ENCODE data around the gene SP1. TPM values are rescaled to one million over a fixed set of nuclear protein-coding genes. Genes with fewer than 3 reads are reported as not detected.
"Not testable (repeated sequence)": the region's sequence is repeated elsewhere in the genome, so short reads cannot be mapped to it uniquely, and the experiment has no call there.

SP1 gene
- 10 to 100 TPM; 54.0 to 85.7 (median 72.2) TPM for total RNA-seq

DNA sequence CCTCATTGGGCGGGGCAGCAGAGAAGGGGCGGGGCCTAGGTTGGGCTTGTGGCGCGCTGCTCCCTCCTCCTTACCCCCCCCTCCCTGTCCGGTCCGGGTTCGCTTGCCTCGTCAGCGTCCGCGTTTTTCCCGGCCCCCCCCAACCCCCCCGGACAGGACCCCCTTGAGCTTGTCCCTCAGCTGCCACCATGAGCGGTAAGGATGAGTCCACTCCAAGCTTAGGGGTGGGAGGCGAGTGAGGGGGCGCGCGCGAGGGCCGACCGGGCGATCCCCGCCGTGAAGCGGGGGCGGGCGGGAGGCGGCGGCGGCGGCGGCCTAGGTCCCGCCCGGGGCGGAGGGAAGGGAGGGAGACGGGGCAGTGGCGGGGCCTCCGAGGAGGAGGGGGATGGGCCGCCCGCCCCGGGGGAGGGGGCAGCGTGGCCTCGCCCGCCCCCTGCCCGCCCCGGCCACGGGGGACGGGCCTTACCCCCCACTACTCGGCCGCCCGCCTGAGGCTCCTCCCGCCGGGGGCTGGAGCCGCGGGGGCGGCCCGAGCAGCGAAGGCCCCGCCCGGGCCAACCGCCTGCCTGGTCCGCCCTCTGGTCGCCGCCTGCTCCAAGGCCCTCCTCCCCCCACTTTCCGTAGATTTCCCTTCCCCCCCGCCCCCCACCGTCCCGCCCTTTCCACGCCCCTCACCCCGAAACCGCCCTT lies at the start of gene SP1:
Gene SP1, plus strand, starts transcription at position 73 of the 690 bp plus-strand sequence. Its CDS starts 116 bp downstream, at position 189.
- H3K4me1 ChIP-seq, result peaks cover 44 to 52% (median 50%) of the 10 kb centered on the region in 4 donors

DNA sequence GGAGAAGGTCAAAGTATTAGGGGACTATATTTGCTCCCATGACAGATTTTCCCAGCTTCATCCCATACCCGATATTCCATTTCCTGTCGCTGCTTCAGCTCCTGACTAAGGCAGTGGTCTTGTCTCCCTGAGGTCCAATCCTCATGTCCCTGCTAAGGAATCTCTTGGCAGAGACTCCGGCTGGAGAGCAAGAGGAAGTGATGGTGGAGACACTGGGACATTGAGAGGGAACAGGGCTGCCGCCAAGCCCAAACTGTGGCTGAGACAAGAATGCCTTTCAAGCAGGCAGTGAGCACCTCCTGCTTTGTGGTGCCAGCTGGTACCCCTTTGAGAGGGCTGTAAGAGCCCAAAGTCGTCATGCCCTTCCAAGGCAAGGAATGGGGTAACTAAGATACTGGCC lies 49.3 kb upstream of the SP1 start:
- Histone ChIP-seq H3K27ac (replicated peaks in 1 of 4) (no peak overlapping the region), H3K4me3 (no peak overlapping the region), H3K27me3 (peaks cover 0 to 55% (median 3%) of the 10 kb centered on the region in 4 donors), H3K9me3 (no peaks in the 10 kb centered on the region), H3K4me1 (peaks cover 4 to 7% (median 6%) of the 10 kb centered on the region in 4 donors), H3K36me3 (no peaks in the 10 kb centered on the region)
- WGBS, result 61% methylated on average over 2 of the region's 5 CpGs
- no peak for DNase-seq (ENCODE audit: extremely low spot score)
- TF ChIP-seq EP300 (IDR thresholded peaks at IDR 0.05) (no peak), POLR2AphosphoS5 (IDR thresholded peaks at IDR 0.05) (no peak), POLR2A (IDR thresholded peaks at IDR 0.05; ENCODE audit: low read depth) (no peak)
- TF ChIP-seq, protein P1, sequence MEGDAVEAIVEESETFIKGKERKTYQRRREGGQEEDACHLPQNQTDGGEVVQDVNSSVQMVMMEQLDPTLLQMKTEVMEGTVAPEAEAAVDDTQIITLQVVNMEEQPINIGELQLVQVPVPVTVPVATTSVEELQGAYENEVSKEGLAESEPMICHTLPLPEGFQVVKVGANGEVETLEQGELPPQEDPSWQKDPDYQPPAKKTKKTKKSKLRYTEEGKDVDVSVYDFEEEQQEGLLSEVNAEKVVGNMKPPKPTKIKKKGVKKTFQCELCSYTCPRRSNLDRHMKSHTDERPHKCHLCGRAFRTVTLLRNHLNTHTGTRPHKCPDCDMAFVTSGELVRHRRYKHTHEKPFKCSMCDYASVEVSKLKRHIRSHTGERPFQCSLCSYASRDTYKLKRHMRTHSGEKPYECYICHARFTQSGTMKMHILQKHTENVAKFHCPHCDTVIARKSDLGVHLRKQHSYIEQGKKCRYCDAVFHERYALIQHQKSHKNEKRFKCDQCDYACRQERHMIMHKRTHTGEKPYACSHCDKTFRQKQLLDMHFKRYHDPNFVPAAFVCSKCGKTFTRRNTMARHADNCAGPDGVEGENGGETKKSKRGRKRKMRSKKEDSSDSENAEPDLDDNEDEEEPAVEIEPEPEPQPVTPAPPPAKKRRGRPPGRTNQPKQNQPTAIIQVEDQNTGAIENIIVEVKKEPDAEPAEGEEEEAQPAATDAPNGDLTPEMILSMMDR (IDR thresholded peaks at IDR 0.05), result no peak
- intact Hi-C loops (cut with DNase I), result no loop called here

More for the DNA sequence above, at the start of gene SP1:
- intact Hi-C loops (cut with DNase I), result no loop called here
- Histone ChIP-seq H3K27ac (replicated peaks in 1 of 4) (peak within 1 kb of the TSS; percentile 98 to 100 (median 100)), H3K4me3 (peak within 1 kb of the TSS; percentile 79 to 93 (median 86)), H3K36me3 (peaks cover 20 to 42% (median 38%) of the 10 kb centered on the region in 4 donors), H3K27me3 (no peaks in the 10 kb centered on the region), H3K9me3 (no peaks in the 10 kb centered on the region)
- under 1% methylated on average over 25 of the region's 71 CpGs for WGBS
- TF ChIP-seq, protein P1 (IDR thresholded peaks at IDR 0.05), result no peak
- TF ChIP-seq POLR2A (IDR thresholded peaks at IDR 0.05; ENCODE audit: low read depth), result no peak
- peak in 1 of 2 donors; percentile 70 for TF ChIP-seq POLR2AphosphoS5 (IDR thresholded peaks at IDR 0.05)
- no peak for TF ChIP-seq EP300 (IDR thresholded peaks at IDR 0.05)
- DNase-seq (ENCODE audit: extremely low spot score), result peak; percentile 98

DNA sequence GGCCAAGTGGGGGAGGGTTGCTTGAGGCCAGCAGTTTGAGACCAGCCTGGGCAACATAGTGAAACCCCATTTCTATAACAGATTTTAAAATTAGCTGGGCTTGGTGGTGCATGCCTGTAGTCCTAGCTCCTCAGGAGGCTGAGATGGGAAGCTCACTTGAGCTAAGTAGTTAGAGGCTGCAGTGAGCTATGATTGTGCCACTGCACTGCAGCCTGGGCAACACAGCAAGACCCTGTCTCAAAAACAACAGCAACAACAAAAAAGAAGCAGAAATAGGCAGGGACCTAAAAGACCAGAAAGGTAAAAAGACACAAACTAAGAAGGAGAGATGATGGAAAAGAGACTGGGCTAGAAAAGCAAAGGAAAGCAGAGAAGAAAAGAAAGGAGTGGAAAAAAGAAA lies 47.6 kb upstream of the SP1 start:
- H3K27ac ChIP-seq (replicated peaks in 1 of 4); intact Hi-C loops (cut with DNase I); H3K4me1 ChIP-seq; H3K4me3 ChIP-seq; H3K9me3 ChIP-seq; H3K36me3 ChIP-seq; DNase-seq (ENCODE audit: extremely low spot score): not testable (repeated sequence)
- peaks cover 0 to 72% (median 9%) of the 10 kb centered on the region in 4 donors for H3K27me3 ChIP-seq

DNA sequence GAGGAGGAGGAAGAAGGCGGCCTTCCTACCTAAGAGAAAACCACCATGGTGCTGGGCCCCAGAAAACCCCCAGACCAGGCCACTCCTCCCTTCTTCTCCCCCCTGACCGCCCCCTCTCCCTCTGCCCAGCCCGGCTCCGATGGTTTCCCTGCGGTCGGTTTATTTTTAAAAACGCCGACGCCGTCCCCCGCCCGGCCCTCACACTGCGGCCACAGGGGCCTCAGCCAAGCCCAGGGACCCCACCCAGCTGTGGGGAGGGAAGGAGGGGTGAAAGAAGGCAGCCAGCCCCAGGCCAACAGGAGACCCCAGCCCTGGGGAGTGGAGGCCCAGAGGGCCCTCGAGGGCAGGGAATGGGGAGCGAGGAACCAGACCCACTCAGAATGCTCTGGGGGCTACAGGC lies 47.2 kb upstream of the SP1 start:
- TF ChIP-seq POLR2AphosphoS5 (IDR thresholded peaks at IDR 0.05) (no peak), EP300 (IDR thresholded peaks at IDR 0.05) (no peak), POLR2A (IDR thresholded peaks at IDR 0.05; ENCODE audit: low read depth) (no peak)
- TF ChIP-seq, protein P1 (IDR thresholded peaks at IDR 0.05), result no peak

DNA sequence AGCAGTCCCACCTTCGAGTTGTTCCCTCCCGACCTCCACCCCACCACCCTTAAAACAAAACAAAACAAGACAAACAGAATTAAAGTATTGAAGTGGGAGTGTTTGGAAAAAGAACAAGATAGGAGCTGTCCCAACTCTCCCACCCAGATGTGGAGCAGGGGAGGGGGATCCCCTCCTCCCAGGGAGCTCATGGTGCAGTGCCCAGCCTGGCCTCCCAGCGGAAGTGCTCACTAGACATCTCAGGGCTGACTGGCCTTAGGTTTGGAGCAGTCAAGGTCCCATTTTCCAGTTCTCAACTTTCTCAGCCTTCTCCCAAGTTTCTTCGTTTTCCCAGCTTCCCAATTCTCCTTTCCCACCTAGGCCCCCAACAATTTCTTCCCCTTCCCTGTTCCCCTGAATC lies 46.7 kb upstream of the SP1 start:
- intact Hi-C loops (cut with DNase I), result no loop called here

More for the DNA sequence above, 47.2 kb upstream of the SP1 start:
- Histone ChIP-seq H3K4me3 (no peak overlapping the region), H3K9me3 (no peaks in the 10 kb centered on the region), H3K27ac (replicated peaks in 1 of 4) (no peak overlapping the region), H3K36me3 (no peaks in the 10 kb centered on the region), H3K4me1 (no peaks in the 10 kb centered on the region), H3K27me3 (peaks cover 0 to 76% (median 9%) of the 10 kb centered on the region in 4 donors)
- intact Hi-C loops (cut with DNase I), result no loop called here
- WGBS, result 68% methylated on average over 15 of the region's 15 CpGs
- no peak for DNase-seq (ENCODE audit: extremely low spot score)

More for the DNA sequence above, 46.7 kb upstream of the SP1 start:
- Histone ChIP-seq H3K36me3 (no peaks in the 10 kb centered on the region), H3K9me3 (no peaks in the 10 kb centered on the region), H3K27me3 (peaks cover 0 to 78% (median 12%) of the 10 kb centered on the region in 4 donors), H3K4me1 (no peaks in the 10 kb centered on the region), H3K27ac (replicated peaks in 1 of 4) (no peak overlapping the region), H3K4me3 (no peak overlapping the region)
- no peak for DNase-seq (ENCODE audit: extremely low spot score)
- 88% methylated on average over 4 of the region's 4 CpGs for WGBS
- TF ChIP-seq EP300 (IDR thresholded peaks at IDR 0.05) (no peak), POLR2A (IDR thresholded peaks at IDR 0.05; ENCODE audit: low read depth) (no peak), POLR2AphosphoS5 (IDR thresholded peaks at IDR 0.05) (no peak)
- TF ChIP-seq, protein P1 (IDR thresholded peaks at IDR 0.05), result no peak
